ENCODE measurements around the gene MEGF9.

MEGF9 gene

GRCh38 chr9:120583958-120584369 is 130.3 kb downstream of the MEGF9 start:
- no peak overlapping the region for H2AFZ ChIP-seq (ENCODE audit: low read depth, low read length, severe bottlenecking)
- no peak overlapping the region for H3K4me2 ChIP-seq (ENCODE audit: low read depth, low read length, poor library complexity, severe bottlenecking)
- H3F3A ChIP-seq (ENCODE audit: insufficient read depth), result peaks cover 4% of the 10 kb centered on the region; the same call in 1 of the 2 replicates

DNA sequence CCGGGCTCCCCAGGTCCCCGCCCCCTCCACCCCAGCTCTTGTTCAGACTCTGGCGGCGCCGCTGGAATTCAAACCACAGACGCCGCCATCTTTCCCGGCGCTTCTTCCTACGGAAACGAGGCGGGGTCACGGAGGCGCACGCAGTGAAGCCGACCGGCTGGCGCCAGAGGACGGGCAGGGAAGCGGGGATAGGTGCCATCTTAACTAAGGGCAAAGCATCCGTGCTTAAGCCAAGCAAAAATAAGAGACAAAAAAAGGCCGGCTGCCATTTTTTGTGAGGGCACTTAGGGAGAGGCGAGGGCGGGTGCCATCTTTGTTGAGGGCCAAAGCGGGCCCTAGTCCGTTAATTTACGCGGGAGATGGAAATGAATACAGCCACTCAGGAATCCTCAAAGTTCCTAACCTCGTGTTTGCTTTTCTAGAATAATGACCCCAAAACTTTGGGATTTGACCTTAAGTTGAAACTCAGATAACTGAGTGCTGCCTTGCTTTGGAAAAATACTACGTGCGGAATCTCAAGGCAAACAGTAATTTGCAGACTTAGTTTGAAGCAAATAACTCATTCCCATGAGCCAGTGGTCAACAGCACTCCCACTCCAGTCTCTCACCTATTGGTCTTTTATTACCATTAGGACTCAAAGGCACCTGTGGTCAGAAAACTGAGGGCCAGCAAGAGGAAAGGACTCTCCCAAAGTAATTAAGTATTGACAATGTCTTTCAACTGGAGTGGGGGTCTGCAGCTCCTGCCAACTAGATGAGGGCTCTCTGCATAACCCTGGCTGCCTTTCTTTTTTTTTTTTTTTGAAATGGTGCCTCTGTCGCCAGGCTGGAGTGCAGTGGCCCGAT is 134.0 kb downstream of the MEGF9 start, which contains the start of gene CDK5RAP2:
TSS of gene CDK5RAP2 (minus strand) at position 117 of the 846 bp plus-strand sequence. CDS start 189 bp downstream, outside the sequence.
- no peaks in the 10 kb centered on the region; the same call in 1 of the 2 replicates for H4K20me1 ChIP-seq (ENCODE audit: low read depth, low read length)
- peaks cover 4% of the 10 kb centered on the region; the same call in 1 of the 2 replicates for H3F3A ChIP-seq (ENCODE audit: insufficient read depth)
- peak within 1 kb of the TSS; percentile 95 for H2AFZ ChIP-seq (ENCODE audit: low read depth, low read length, severe bottlenecking)
- H3K9me3 ChIP-seq (ENCODE audit: insufficient read depth, low read length), result no peaks in the 10 kb centered on the region
- H3K27me3 ChIP-seq (ENCODE audit: low read length), result no peaks in the 10 kb centered on the region
- H3K9me2 ChIP-seq (replicated peaks; ENCODE audit: insufficient read depth, low read length), result no peaks in the 10 kb centered on the region
- peaks cover 51% of the 10 kb centered on the region for H3K79me2 ChIP-seq (ENCODE audit: insufficient read depth, low read length)
- TF ChIP-seq CTCF (IDR thresholded peaks at IDR 0.05; ENCODE audit: insufficient read depth, low read length, poor library complexity, severe bottlenecking), result no peak
- no peak for TF ChIP-seq EZH2phosphoT487 (conservative IDR thresholded peaks at IDR 0.05; ENCODE audit: low read length)
- H3K4me3 ChIP-seq (ENCODE audit: insufficient read depth, low read length, poor library complexity, severe bottlenecking), result peak within 1 kb of the TSS; percentile 94
- H3K9ac ChIP-seq (ENCODE audit: low read length), result peak within 1 kb of the TSS; percentile 93
- peak within 1 kb of the TSS; percentile 62 for H3K4me2 ChIP-seq (ENCODE audit: low read depth, low read length, poor library complexity, severe bottlenecking)
- H3K36me3 ChIP-seq (ENCODE audit: low read length), result no peaks in the 10 kb centered on the region
- peak within 1 kb of the TSS; percentile 74 for H3K27ac ChIP-seq (ENCODE audit: low read depth, low read length)

More at GRCh38 chr9:120583958-120584369, 130.3 kb downstream of the MEGF9 start:
- Histone ChIP-seq H3K27me3 (ENCODE audit: low read length) (no peaks in the 10 kb centered on the region), H3K4me3 (ENCODE audit: insufficient read depth, low read length, poor library complexity, severe bottlenecking) (no peak overlapping the region), H3K36me3 (ENCODE audit: low read length) (no peaks in the 10 kb centered on the region), H3K9ac (ENCODE audit: low read length) (no peak overlapping the region), H3K79me2 (ENCODE audit: insufficient read depth, low read length) (peaks cover 14% of the 10 kb centered on the region), H3K27ac (ENCODE audit: low read depth, low read length) (no peak overlapping the region), H3K9me2 (replicated peaks; ENCODE audit: insufficient read depth, low read length) (no peaks in the 10 kb centered on the region), H4K20me1 (ENCODE audit: low read depth, low read length) (no peaks in the 10 kb centered on the region), H3K9me3 (ENCODE audit: insufficient read depth, low read length) (no peaks in the 10 kb centered on the region)
- TF ChIP-seq CTCF (IDR thresholded peaks at IDR 0.05; ENCODE audit: insufficient read depth, low read length, poor library complexity, severe bottlenecking), result no peak
- no peak for TF ChIP-seq EZH2phosphoT487 (conservative IDR thresholded peaks at IDR 0.05; ENCODE audit: low read length)

DNA sequence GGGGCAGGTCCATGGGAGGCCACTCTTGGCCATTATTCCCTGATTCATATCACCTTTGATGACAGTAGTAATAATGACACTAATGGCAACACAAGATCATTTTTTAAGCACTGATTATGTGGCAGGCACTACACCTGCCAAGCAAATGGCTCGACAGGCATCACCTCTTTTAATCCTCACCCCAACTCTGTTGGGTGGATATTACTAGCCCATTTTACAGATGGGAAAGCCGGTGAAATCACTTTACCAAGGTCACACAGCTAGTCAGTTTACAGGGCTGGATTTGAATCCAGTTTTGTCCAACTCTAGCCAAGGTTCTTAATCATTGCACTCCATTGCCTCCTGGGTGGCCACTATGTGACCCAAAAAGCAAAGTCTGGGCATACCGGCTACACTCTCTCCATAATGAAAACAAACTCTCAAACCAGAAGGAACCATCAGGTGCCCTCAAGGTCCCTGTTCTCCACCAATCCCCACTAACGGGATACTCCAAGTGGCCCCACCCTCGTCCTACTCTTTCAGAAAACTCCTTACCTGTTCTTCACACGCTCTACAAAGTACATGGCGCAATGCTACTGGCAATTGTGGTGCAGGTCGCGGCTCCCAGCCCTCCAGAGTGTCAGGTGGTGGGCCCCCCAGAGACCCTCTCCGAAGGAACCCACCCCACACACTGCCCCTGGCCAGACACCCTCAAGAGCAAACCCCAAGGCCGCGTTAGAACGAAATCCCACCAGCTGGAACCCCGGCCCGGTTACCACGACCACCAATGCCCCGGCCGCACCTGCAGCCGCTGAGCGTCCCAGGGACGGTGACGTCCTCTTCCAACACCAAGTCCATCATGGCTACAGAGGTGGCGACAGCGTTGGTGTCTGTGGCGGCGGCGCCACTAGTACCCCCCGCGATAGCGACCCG is 134.9 kb downstream of the MEGF9 start:
- H3K27me3 ChIP-seq (ENCODE audit: low read length), result no peaks in the 10 kb centered on the region
- peak overlapping the region; percentile 93 for H3K9ac ChIP-seq (ENCODE audit: low read length)
- no peaks in the 10 kb centered on the region for H3K9me3 ChIP-seq (ENCODE audit: insufficient read depth, low read length)
- peaks cover 60% of the 10 kb centered on the region for H3K79me2 ChIP-seq (ENCODE audit: insufficient read depth, low read length)
- H3F3A ChIP-seq (ENCODE audit: insufficient read depth), result peaks cover 4% of the 10 kb centered on the region; the same call in 1 of the 2 replicates
- H3K9me2 ChIP-seq (replicated peaks; ENCODE audit: insufficient read depth, low read length), result no peaks in the 10 kb centered on the region
- H2AFZ ChIP-seq (ENCODE audit: low read depth, low read length, severe bottlenecking), result peak overlapping the region; percentile 95
- H3K36me3 ChIP-seq (ENCODE audit: low read length), result no peaks in the 10 kb centered on the region
- peak overlapping the region; percentile 62 for H3K4me2 ChIP-seq (ENCODE audit: low read depth, low read length, poor library complexity, severe bottlenecking)
- peak overlapping the region; percentile 74 for H3K27ac ChIP-seq (ENCODE audit: low read depth, low read length)
- H4K20me1 ChIP-seq (ENCODE audit: low read depth, low read length), result no peaks in the 10 kb centered on the region; the same call in 1 of the 2 replicates
- peak overlapping the region; percentile 94 for H3K4me3 ChIP-seq (ENCODE audit: insufficient read depth, low read length, poor library complexity, severe bottlenecking)
- TF ChIP-seq CTCF (IDR thresholded peaks at IDR 0.05; ENCODE audit: insufficient read depth, low read length, poor library complexity, severe bottlenecking), result no peak
- TF ChIP-seq EZH2phosphoT487 (conservative IDR thresholded peaks at IDR 0.05; ENCODE audit: low read length), result no peak

All from SU-DHL-6 (cell line).